CD4-positive, alpha-beta T cell treated with Interleukin-15 for 1 hour (primary cell): ENCODE measurements around the gene CRAMP1.

Experiments used
- DNase-seq: peaks from one replicate; pipeline ENCODE4 v3.0.0-alpha.2; 2020

CRAMP1 gene

DNA sequence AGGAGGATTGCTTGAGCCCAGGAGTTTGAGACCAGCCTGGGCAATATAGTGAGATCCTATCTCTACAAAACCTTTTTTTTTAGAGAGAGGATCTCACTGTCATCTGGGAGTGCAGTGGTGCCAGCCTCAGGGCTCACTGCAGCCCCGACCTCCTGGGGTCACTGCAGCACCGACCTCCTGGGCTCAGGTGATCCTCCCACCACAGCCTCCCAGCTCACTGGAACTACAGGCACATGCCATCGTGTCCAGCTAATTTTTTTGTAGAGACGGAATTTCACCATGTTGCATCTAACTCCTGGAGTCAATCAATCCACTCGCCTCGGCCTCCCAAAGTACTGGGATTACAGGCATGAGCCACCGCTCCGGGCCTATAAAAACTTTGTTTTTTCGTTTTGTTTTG lies 109.2 kb downstream of the CRAMP1 start:
- DNase-seq: no peak

DNA sequence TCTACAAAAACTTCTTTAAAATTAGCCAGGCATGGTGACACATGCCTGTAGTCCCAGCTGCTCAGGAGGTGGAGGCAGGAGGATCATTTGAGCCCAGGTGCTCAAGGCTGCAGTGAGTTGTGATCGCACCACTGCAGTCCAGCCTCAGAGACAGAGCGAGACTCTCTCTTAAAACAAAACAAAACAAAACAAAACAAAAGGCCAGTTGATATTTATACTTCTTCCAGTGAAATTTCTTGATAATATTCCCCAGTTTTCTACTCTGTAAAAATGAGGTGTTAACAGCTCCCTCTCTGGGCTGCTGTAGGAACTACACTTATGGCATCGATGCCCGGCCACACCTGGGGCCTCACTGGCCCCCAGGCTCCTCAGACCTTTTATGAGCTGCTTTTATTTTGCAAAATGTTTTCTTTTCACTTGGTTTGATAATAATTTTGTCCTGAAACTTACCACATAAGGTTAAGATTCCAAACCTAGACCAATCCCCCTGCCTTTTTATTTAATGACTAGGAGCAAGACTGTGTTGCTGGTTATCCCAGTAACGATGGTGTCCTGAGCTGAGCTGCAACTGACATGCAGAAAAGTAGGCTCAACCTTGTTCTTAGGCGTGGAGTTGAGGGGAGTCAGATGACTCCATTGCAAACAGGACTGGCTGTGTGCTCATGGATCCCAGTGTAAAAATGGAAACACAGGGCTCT lies 111.4 kb downstream of the CRAMP1 start:
- no peak for DNase-seq

DNA sequence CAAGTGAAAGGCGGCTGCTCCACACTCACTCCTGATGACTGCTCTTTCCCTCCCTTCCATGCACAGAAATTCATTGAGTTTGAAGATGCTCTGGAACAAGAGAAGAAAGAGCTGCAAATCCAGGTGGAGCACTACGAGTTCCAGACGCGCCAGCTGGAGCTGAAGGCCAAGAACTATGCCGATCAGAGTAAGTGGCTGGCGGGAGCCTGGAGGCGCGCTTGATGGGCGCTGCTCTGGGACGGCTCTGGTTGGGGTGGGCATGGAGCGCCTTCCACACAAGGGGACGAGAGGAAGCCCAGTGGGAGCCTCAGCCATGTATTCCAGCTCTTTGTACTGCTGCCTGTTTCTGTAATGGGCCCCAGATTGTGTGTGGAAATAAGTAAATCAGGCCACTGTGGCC lies 112.3 kb downstream of the CRAMP1 start:
- DNase-seq: no peak

DNA sequence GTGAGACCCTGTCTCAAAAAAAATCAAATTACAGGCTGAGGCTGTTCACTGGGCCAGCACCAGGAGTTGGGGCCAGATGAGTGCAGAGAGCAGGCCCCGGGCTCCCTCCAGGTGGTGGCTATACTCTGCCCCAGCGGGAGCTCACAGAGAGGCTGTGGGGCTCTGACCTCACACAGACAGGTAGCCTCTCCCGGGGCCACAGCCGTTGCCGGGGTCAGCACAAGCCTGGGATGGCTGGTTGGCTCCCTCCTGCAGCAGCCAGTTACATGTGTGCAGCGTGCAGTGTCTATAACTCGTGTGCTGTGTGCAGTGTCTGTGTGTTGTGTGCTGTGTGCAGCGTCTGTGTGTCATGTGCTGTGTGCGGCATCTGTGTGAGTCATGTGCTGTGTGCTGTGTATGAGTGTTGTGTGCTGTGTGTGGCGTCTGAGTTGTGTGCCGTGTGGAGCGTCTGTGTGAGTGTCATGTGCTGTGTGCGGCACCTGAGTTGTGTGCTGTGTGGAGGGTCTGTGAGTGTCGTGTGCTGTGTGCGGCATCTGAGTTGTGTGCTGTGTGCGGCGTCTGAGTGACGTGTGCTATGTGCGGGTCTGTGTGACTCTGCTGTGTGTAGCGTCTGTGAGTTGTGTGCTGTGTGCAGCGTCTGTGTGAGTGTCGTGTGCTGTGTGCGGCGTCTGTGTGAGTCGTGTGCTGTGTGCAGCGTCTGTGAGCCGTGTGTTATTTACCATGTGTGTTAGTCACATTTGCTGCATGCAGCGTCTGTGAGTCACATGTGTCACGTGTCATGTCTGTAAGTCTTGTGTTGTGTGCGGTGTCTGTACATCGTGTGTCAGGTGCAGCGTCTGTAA lies 114.7 kb downstream of the CRAMP1 start:
- DNase-seq: no peak
